Suprapubic skin (tissue), 4 donors: ENCODE measurements around the gene SRCAP. TPM values are rescaled to one million over a fixed set of nuclear protein-coding genes. Genes with fewer than 3 reads are reported as not detected.
A peak's percentile ranks its signal among the peaks of the same experiment; 100 is the strongest.

Experiments
- DNase-seq, 2 donors: peaks; one replicate each; pipeline ENCODE4 v3.0.0-alpha.2; 2019; ENCODE audit warnings: low spot score in 2 of 2
- H3K27ac ChIP-seq: fragments of 200-600 bp; sonication (generic); one replicate; pipeline ENCODE4 v1.5.1; 2019
- H3K27me3 ChIP-seq: fragments of 200-600 bp; sonication (generic); one replicate; pipeline ENCODE4 v1.5.1; 2019
- H3K36me3 ChIP-seq: fragments of 200-600 bp; sonication (generic); one replicate; pipeline ENCODE4 v1.5.1; 2019
- H3K4me1 ChIP-seq: fragments of 200-600 bp; sonication (generic); one replicate; pipeline ENCODE4 v1.5.1; 2019
- H3K4me3 ChIP-seq: fragments of 200-600 bp; sonication (generic); one replicate; pipeline ENCODE4 v1.5.1; 2019; ENCODE audit warnings: mild to moderate bottlenecking
- H3K9me3 ChIP-seq: fragments of 200-600 bp; sonication (generic); one replicate; pipeline ENCODE4 v1.5.1; 2019
- CTCF ChIP-seq, 2 donors: fragments of 200-600 bp in 1 of 2; fragments of 450-650 bp in 1 of 2; sonication (generic) in 1 of 2; IDR thresholded peaks; one replicate each; pipeline ENCODE4 v1.5.1; 2016 to 2019; ENCODE audit warnings: antibody characterized with exemption in 2 of 2, mild to moderate bottlenecking in 1 of 2, moderate library complexity in 1 of 2
- EP300 ChIP-seq: sonication (generic); formaldehyde crosslinking; IDR thresholded peaks from one replicate; pipeline ENCODE4 v1.6.1; 2017; ENCODE audit warnings: antibody characterized with exemption
- POLR2A ChIP-seq, 2 donors: fragments of 450-650 bp; IDR thresholded peaks; one replicate each; pipeline ENCODE4 v1.6.1; 2017; ENCODE audit warnings: antibody characterized with exemption in 2 of 2, mild to moderate bottlenecking in 2 of 2, moderate library complexity in 2 of 2
- POLR2AphosphoS5 ChIP-seq, 3 donors: sonication (generic); formaldehyde crosslinking; IDR thresholded peaks; one replicate each; pipeline ENCODE4 v1.6.1; 2017; ENCODE audit warnings: antibody characterized with exemption in 3 of 3
- WGBS: methylation state at CpG from one replicate; pipeline ENCODE4 v1.1.5; 2018; 5-methylcytosine and 5-hydroxymethylcytosine counted together
- total RNA-seq, 4 donors: library from RNA; depleted of rRNA; stranded (reverse); fragments of >200 nt; gene quantifications; one replicate each; pipeline ENCODE4 v1.1.0, GENCODE V29; 2016

SRCAP gene
- total RNA-seq, 4 donors from 2014 or later: 42.9 to 50.0 (median 44.6) TPM

- Histone ChIP-seq H3K4me1 (peaks cover 51% of the 10 kb centered on the region), H3K27ac (no peak overlapping the region), H3K27me3 (no peaks in the 10 kb centered on the region), H3K4me3 (no peak overlapping the region), H3K9me3 (no peaks in the 10 kb centered on the region), H3K36me3 (peaks cover 22% of the 10 kb centered on the region)
- WGBS: 80% methylated on average over 2 of the region's 2 CpGs
- no peak for TF ChIP-seq POLR2A (IDR thresholded peaks at IDR 0.05)
- TF ChIP-seq EP300: no peak
- TF ChIP-seq CTCF (IDR thresholded peaks at IDR 0.05): no peak
- no peak for DNase-seq
These were observed 45.2 kb downstream of the SRCAP start for GRCh38 chr16:30744183-30744582.

- H3K4me1 ChIP-seq: peaks cover 45% of the 10 kb centered on the region
- 60% methylated on average over 2 of the region's 2 CpGs for WGBS
These were observed 46.1 kb downstream of the SRCAP start for GRCh38 chr16:30745082-30745481.

GRCh38 chr16:30746638-30747175 is 47.7 kb downstream of the SRCAP start:
- peaks cover 29% of the 10 kb centered on the region for H3K4me1 ChIP-seq
- DNase-seq: no peak
- H3K4me3 ChIP-seq: no peak overlapping the region
- H3K27me3 ChIP-seq: no peaks in the 10 kb centered on the region
- WGBS: 94% methylated on average over 9 of the region's 9 CpGs
- TF ChIP-seq CTCF (IDR thresholded peaks at IDR 0.05) (no peak), EP300 (no peak), POLR2A (IDR thresholded peaks at IDR 0.05) (no peak), POLR2AphosphoS5 (IDR thresholded peaks at IDR 0.05) (no peak)
- no peaks in the 10 kb centered on the region for H3K9me3 ChIP-seq
- peaks cover 26% of the 10 kb centered on the region for H3K36me3 ChIP-seq
- H3K27ac ChIP-seq: peak overlapping the region; percentile 90

More at GRCh38 chr16:30745082-30745481, 46.1 kb downstream of the SRCAP start:
- no peak for TF ChIP-seq POLR2A (IDR thresholded peaks at IDR 0.05)
- no peak for TF ChIP-seq POLR2AphosphoS5 (IDR thresholded peaks at IDR 0.05)
- TF ChIP-seq CTCF (IDR thresholded peaks at IDR 0.05): no peak
- no peaks in the 10 kb centered on the region for H3K27me3 ChIP-seq
- no peak overlapping the region for H3K27ac ChIP-seq
- no peak overlapping the region for H3K4me3 ChIP-seq
- no peaks in the 10 kb centered on the region for H3K9me3 ChIP-seq
- H3K36me3 ChIP-seq: peaks cover 18% of the 10 kb centered on the region
- DNase-seq: no peak

- TF ChIP-seq CTCF (IDR thresholded peaks at IDR 0.05) (no peak), POLR2AphosphoS5 (IDR thresholded peaks at IDR 0.05) (no peak), POLR2A (IDR thresholded peaks at IDR 0.05) (no peak), EP300 (no peak)
- Histone ChIP-seq H3K9me3 (no peaks in the 10 kb centered on the region), H3K27ac (peak overlapping the region; percentile 90), H3K36me3 (peaks cover 32% of the 10 kb centered on the region), H3K27me3 (no peaks in the 10 kb centered on the region), H3K4me1 (peaks cover 23% of the 10 kb centered on the region), H3K4me3 (peak overlapping the region; percentile 98)
- 42% methylated on average over 3 of the region's 3 CpGs for WGBS
- no peak for DNase-seq
These were observed 48.4 kb downstream of the SRCAP start for GRCh38 chr16:30747331-30747730.

- Histone ChIP-seq H3K4me3 (peak within 1 kb of the TSS; percentile 98), H3K36me3 (peaks cover 39% of the 10 kb centered on the region), H3K4me1 (peaks cover 19% of the 10 kb centered on the region), H3K27me3 (no peaks in the 10 kb centered on the region), H3K27ac (peak within 1 kb of the TSS; percentile 90), H3K9me3 (no peaks in the 10 kb centered on the region)
- peak; percentile 100 for DNase-seq
- TF ChIP-seq POLR2A (IDR thresholded peaks at IDR 0.05) (peak in 1 of 2 donors; percentile 51), EP300 (no peak), CTCF (IDR thresholded peaks at IDR 0.05) (no peak), POLR2AphosphoS5 (IDR thresholded peaks at IDR 0.05) (peak in 2 of 3 donors; percentile 2 to 93)
- 10% methylated on average over 16 of the region's 60 CpGs for WGBS
These were observed 49.0 kb downstream of the SRCAP start, which contains the start of gene PHKG2 for GRCh38 chr16:30747799-30748633. TSS of gene PHKG2 (plus strand) at chr16:30748425. CDS start at chr16:30748821, 396 bp downstream.
